ENCODE measurements around the gene PPP1R14C.
"Not testable (repeated sequence)": the region's sequence is repeated elsewhere in the genome, so short reads cannot be mapped to it uniquely, and the experiment has no call there.

The PPP1R14C gene

DNA sequence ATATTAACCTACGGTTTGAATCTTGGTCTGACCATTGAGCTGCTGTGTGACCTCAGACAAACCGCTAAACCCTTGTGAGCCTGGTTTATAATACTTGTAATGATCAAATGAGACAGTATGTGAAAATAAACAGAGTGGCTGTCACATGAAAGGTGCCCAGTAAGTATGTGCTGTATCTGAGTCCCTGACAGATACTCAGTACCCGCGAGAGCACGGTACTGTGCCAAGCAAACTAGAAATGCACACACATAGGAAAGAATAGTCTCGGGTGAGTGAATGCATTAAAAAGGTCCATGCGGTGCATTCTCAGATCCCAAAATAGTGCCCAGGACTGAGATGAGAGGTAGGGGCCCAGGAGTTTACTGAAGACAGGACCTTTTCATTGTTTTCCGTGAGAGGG lies 93.3 kb downstream of the PPP1R14C start (continued):
- TF ChIP-seq BACH2 (CRISPR knock-in tag; IDR thresholded peaks at IDR 0.05; ENCODE audit: borderline replicate concordance) (no peak), ZFP30 (CRISPR knock-in tag; IDR thresholded peaks at IDR 0.05) (no peak), OSR1 (CRISPR knock-in tag; IDR thresholded peaks at IDR 0.05) (no peak)

DNA sequence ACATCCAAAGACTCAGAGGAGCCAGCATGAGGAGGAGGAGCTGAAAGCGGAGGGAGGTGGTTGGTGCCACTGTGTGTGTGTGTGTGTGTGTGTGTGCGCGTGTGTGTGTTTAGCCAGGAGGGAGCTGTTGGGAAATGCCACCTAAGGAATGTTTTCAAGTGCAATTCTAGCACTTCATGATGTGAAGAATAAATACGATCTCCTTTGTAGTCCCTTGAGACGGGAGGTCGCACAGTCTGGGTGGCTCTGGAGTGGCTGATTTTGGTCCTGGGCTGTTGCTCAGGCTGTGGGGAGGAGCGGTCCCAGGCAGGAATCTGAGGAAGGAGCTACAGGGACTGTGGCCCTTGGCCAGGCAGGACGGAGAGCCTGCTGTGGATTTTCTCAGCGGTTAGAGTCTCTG lies 93.7 kb downstream of the PPP1R14C start:
- ATAC-seq = no peak
- no peak for TF ChIP-seq ZNF565 (CRISPR knock-in tag; conservative IDR thresholded peaks at IDR 0.05; ENCODE audit: low read depth)

- no peak for ATAC-seq
- TF ChIP-seq ESRRG (CRISPR knock-in tag; IDR thresholded peaks at IDR 0.05) (no peak), RARB (CRISPR knock-in tag; IDR thresholded peaks at IDR 0.05) (no peak), CSRNP3 (CRISPR knock-in tag; IDR thresholded peaks at IDR 0.05) (no peak), SNAI2 (CRISPR knock-in tag; IDR thresholded peaks at IDR 0.05) (no peak), TOX (CRISPR knock-in tag; IDR thresholded peaks at IDR 0.05; ENCODE audit: borderline replicate concordance) (no peak)
Observed at GRCh38 chr6:150237626-150238025, 94.8 kb downstream of the PPP1R14C start.

DNA sequence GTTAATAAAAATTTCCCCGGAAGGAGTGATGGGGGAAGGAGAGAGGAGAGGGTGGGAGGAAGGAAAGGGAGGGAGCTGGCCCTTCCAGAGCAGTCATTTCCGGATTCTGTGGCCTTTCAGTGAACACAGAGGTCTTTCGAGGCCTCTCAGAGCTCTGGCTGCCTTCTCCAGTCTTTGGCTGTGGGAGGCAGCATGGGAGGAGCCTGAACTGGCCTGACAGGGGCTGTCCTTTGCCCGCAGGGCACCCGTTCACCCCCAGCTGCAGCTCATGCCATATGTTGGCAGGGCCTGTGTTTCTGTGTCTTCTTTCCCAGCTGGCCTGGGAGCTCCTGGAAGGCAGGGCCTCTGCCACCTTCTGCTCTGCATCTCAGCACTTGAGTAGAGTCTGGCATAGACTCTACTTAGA lies 95.5 kb downstream of the PPP1R14C start:
- ATAC-seq = no peak
- no peak for TF ChIP-seq ARNTL (CRISPR knock-in tag; IDR thresholded peaks at IDR 0.05; ENCODE audit: borderline replicate concordance, low read depth)
- TF ChIP-seq RARB (CRISPR knock-in tag; IDR thresholded peaks at IDR 0.05) = no peak
- TF ChIP-seq CSRNP3 (CRISPR knock-in tag; IDR thresholded peaks at IDR 0.05) = no peak

GRCh38 chr6:150238846-150239407 lies 96.1 kb downstream of the PPP1R14C start:
- TF ChIP-seq RARB (CRISPR knock-in tag; IDR thresholded peaks at IDR 0.05) = no peak
- TF ChIP-seq TSHZ2 (CRISPR knock-in tag; IDR thresholded peaks at IDR 0.05) = no peak
- TF ChIP-seq SNAI2 (CRISPR knock-in tag; IDR thresholded peaks at IDR 0.05) = no peak
- no peak for TF ChIP-seq CREB5 (CRISPR knock-in tag; IDR thresholded peaks at IDR 0.05; ENCODE audit: low read depth)
- ATAC-seq = no peak

DNA sequence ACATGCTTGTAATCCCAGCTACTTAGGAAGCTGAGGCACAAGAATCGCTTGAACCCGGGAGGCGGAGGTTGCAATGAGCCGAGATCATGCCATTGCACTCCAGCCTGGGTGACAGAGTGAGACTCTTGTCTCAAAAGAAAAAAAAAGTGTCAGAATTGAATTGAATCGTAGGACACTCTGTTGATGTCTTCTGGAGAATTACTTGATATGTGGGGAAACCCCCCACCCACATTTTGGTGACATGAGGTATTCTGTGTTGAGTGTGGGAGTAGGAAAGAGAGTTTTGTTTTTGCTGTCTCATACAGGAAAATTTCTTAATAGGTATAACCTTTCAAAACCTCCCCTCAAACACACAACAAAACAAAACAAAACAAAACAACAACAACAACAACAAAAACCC lies 98.9 kb downstream of the PPP1R14C start:
- ATAC-seq = not testable (repeated sequence)

DNA sequence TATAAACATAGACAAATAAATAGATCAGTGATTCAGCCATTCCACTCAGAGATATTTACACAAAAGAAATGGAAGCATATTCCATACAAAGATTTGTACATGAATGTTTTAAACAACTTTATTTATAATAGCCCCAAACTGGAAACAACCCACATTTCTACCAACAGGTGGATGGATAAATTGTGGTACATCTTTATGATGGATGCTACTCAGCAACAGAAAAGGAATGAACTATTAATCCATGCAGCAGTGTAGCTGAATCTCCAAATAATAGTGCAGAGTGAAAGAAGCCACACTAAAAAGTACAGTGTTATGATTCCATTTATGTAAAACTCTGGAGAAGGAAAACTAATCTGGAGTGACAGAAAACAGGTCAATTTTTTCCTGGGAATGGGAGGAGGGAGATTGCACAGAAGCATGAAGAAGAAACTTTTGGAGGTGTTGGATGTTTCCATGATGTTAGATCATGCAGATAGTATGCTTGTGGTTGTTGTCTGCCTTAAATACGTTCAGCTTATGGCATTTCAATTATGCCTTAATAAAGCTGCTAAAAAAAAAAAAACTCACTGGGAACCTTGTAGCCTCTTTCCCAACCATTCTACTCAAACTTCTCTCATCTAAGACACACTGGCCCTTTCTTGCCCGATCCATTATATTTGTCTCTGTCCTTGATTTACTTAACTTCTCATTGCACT lies 100.9 kb downstream of the PPP1R14C start:
- no peak for ATAC-seq
- TF ChIP-seq ZFP30 (CRISPR knock-in tag; IDR thresholded peaks at IDR 0.05) (no peak), GLIS3 (CRISPR knock-in tag; IDR thresholded peaks at IDR 0.05) (no peak), RARB (CRISPR knock-in tag; IDR thresholded peaks at IDR 0.05) (no peak), ARNTL (CRISPR knock-in tag; IDR thresholded peaks at IDR 0.05; ENCODE audit: borderline replicate concordance, low read depth) (no peak), ZNF565 (CRISPR knock-in tag; conservative IDR thresholded peaks at IDR 0.05; ENCODE audit: low read depth) (no peak), CSDC2 (CRISPR knock-in tag; IDR thresholded peaks at IDR 0.05) (no peak), ZNF70 (CRISPR knock-in tag; IDR thresholded peaks at IDR 0.05) (no peak), TOX (CRISPR knock-in tag; IDR thresholded peaks at IDR 0.05; ENCODE audit: borderline replicate concordance) (no peak), CREB5 (CRISPR knock-in tag; IDR thresholded peaks at IDR 0.05; ENCODE audit: low read depth) (no peak), ISL1 (CRISPR knock-in tag; IDR thresholded peaks at IDR 0.05) (no peak), TCF4 (CRISPR knock-in tag; IDR thresholded peaks at IDR 0.05; ENCODE audit: borderline replicate concordance) (no peak)
- TF ChIP-seq, protein P1, sequence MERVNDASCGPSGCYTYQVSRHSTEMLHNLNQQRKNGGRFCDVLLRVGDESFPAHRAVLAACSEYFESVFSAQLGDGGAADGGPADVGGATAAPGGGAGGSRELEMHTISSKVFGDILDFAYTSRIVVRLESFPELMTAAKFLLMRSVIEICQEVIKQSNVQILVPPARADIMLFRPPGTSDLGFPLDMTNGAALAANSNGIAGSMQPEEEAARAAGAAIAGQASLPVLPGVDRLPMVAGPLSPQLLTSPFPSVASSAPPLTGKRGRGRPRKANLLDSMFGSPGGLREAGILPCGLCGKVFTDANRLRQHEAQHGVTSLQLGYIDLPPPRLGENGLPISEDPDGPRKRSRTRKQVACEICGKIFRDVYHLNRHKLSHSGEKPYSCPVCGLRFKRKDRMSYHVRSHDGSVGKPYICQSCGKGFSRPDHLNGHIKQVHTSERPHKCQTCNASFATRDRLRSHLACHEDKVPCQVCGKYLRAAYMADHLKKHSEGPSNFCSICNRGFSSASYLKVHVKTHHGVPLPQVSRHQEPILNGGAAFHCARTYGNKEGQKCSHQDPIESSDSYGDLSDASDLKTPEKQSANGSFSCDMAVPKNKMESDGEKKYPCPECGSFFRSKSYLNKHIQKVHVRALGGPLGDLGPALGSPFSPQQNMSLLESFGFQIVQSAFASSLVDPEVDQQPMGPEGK (CRISPR knock-in tag; IDR thresholded peaks at IDR 0.05; ENCODE audit: borderline replicate concordance) = no peak
